Renal cortical epithelial cell (primary cell): ENCODE data around the gene NOTCH4. TPM values are rescaled to one million over a fixed set of nuclear protein-coding genes. Genes with fewer than 3 reads are reported as not detected.
A peak's percentile ranks its signal among the peaks of the same experiment; 100 is the strongest.
"Not testable (repeated sequence)": the region's sequence is repeated elsewhere in the genome, so short reads cannot be mapped to it uniquely, and the experiment has no call there.

ENCODE experiments used
- DNase-seq: peaks from one replicate; pipeline ENCODE4 v3.0.0-alpha.2; 2011; ENCODE audit warnings: low read depth
- total RNA-seq: library from RNA; depleted of rRNA; stranded (reverse); fragments of >200 nt; gene quantifications from 2 replicates; pipeline ENCODE4 v1.2.3, GENCODE V29; 2014

The NOTCH4 gene
- total RNA-seq, 1 donor from 2014 or later, result 0.85 TPM

- DNase-seq, result not testable (repeated sequence)
Observed at GRCh38 chr6:32193096-32193495, 30.8 kb downstream of the NOTCH4 start.

GRCh38 chr6:32192608-32193039 is 31.2 kb downstream of the NOTCH4 start, which contains the start of gene GPSM3:
GPSM3 (minus strand) TSS chr6:32192643; CDS start chr6:32192513, 130 bp downstream.
- no peak for DNase-seq

DNA sequence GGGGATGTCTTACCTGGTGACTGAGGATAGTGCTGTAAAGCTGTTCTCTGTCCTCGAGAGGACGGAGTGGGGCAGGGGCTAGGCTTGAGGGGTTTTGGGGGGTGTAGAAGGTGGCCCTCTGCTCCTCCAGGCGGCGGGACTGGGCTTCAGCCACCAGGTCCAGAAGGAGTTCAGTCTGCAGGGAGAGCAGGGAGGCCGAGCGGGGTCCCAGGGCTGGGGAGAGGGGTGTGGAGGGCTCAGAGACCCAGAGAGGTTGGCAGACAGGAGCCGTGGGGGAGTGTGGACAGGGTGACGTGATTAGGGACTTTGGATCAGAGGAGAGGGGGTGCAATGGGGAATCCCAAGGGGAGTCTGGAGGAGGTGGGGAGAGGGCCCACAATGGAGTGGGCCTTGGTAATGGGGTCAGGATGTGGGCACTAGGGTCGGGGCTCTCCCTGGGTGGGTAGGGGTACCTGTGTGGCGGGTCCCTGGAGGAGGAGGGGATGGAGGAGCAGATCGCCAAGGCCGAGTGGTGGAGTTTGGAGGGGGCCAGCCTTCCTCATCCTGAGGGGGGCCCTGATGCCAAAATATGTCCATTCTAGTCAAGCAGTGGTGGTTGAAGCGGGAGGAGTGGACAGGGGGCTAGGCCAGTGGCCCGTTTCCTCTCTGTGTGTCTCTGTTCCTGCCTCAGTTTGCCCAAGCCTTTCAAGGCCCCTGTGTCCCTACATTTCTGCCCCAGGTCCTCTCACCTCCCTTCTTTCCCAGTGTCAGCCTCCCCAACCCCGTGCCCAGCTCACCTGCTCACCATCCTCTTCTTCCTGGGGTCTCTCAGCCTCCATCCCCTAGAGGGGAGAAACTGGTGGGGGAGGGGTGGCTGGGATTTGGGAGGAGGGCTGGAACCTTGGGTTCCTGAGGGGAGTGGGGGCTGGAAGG is 31.9 kb downstream of the NOTCH4 start:
- no peak for DNase-seq

GRCh38 chr6:32190911-32191677 is 32.8 kb downstream of the NOTCH4 start:
- DNase-seq, result no peak

- peak; percentile 81 for DNase-seq
Observed at GRCh38 chr6:32190054-32190851, 33.6 kb downstream of the NOTCH4 start, which contains the start of gene PBX2. PBX2 (minus strand) TSS chr6:32190202; CDS start chr6:32189915, 287 bp downstream.

- DNase-seq, result no peak
Observed at GRCh38 chr6:32189742-32190053, 34.2 kb downstream of the NOTCH4 start.

DNA sequence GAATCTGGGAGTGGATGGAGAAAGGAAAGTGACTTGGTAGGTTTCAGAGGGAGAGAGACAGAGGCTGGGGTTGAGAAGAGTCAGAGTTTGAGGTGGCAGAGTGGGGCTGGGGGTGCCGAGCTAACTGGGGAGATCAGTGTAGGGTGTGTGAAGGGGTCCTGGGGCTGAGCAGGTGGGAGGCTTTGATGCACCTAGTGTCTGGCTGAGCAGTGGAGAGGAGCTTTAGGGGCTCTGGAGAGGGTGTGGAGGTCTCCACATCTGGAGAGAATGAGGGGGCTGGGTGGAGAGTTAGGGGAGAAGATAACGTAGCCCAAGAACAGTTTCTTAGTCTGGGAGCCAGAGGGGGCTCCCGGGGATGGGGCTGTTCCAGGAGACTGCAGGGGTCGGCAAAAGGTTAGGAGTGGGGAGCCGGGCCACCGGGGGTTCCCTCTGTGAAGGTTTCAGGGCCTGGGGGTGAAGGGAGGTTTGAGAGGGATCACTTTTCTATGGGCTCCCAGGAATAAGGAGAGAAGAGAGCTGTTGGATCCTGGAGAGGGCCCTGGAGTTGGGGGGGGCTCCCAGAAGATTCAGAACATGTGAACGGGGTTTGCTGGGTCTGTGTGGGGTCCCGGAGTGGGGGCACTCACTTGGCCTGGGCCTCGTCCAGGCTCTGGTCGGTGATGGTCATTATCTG is 34.7 kb downstream of the NOTCH4 start:
- DNase-seq, result no peak

DNA sequence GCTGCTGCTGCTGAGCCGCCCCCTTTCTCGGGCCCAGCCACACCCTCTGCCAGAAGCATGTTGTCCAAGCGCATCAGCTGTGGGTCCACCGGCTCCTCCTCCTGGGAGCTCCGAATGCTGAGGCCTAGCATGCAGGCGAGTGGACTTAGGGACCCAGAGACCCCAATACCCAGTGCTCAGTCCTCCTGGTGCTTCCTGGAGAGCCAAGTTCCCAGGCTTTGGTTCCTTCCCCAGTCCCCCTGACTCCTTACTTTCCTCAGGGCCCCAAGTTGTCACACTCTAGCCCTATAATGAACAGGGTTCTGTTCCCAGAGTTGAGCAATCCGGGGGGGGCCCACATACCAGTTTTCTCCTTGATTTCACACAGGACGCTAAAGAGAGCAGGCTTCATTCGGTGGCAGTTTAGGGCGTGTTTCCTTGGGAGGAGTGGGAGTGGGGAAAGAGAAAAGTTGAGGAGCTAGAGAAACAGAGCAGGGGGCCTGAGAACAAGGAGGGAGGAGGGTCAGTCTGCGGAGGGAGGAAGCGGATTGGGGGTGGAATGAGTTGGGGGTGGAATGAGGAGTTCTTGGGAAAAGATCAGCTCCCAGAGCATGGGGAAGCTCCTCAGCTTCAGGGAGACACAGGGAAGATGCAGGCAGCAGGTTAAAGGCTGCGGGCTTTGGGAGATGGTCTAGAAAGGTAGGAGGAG is 35.3 kb downstream of the NOTCH4 start:
- DNase-seq, result no peak

DNA sequence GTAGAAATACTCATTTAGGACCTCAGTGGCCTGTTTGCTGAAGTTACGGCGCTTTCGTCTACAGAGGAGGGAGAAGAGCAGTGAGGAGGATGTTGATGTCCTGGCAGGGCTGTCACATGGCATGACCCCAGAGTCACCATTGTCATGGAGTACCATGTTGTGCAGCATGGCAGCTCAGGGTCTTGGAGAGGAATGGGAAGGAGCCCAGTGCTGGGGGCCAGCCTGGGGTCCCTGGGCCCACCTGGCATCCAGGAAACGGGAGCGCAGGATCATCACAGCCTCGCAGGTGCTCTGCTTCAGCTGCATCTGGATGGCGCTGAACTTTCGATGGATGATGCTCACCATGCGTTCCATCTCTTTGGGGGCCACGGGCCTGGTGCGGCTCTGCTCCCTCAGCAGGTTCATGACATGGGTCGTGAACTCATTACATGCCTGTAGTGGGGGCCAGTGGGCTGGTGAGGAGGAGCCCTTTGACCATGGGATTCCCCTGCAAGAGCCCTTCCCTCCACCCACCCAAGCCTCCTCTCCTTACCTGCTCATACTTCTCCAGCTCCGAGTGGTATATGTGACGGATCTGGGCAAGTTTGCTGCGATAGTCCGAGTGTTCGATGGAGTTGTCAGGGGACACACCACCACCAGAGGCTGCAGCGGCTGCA is 36.0 kb downstream of the NOTCH4 start:
- not testable (repeated sequence) for DNase-seq

GRCh38 chr6:32187009-32187709 is 36.7 kb downstream of the NOTCH4 start:
- DNase-seq, result no peak

DNA sequence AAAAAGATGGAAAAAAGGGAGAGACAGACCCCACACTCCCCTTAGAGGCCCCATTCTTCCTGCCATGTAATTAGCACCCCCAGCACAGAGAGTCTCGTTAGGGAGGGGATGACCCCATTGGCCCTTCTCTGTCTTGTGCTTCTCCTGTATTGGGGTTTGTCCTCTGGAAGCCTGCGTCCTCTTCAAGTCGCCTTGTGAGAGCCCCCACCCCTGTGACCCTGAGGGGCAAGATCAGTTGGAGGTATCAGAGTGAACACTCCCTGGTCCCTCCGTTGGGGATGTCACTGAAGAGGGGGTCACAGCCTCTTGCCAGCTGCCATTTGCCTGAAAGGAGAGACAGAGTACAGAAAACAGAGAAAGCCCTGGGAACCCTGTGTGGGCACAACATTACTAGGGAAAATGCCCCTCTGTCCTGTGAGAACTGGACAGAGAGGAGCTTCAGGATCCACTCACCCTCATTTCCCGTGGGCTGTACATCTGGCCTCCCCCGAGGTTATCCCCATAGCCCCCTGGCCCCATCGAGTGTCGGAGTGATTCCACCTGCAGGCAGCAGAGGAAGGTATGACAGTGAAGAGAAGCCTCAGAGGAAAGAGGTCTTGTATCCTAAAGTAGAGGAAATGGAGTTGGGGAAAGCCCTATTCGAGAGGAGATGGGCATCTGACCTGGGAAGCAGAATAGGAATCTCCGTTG is 37.6 kb downstream of the NOTCH4 start:
- not testable (repeated sequence) for DNase-seq

DNA sequence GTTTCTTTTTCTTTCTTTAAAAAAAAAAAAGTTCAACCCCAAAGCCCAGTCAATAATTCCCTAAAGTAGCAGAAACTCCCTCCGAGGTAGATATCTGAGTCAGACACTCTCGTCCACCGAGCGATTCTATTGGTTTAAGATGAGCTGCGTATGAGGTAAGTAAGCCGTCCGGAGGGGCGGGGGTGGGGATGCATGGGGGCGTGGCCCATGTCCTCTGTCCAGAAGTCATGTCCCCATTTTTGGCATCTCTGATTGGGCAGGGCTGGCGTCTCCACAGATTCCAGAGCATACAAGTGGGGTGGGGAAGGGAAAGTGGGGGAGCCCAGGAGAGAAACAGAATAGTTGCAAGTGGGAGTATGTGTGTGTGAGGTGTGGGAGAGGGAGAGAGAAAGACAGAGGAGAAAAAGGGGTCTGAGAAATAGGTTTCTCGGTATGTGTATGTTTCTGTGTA is 38.2 kb downstream of the NOTCH4 start:
- peak; percentile 90 for DNase-seq

DNA sequence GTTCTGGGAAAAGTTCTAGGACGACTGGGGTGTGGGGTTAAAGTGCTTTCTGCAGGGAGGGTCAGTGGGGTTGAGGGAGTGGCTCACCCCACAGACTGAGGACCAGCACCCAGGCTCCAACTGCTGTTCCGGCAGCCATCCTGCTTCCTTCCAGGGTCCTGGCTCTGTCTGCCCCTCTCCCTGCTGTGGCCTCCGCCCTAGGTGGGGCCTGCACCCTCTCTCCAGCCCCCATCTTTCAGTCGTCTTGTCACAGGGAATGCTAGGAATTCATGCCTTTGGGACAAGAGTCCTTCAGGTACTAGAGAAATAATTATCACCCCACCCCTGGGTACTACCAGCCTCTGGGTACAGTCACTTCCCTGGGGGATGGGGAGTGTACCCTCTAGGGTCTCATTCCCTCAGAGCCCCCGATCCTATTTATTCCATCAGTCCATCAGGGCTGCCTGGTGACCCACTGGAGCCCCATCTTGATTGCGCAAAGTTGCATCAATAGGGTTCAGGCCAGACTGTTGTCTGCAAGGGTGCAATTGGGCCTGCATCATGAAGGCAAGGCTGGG is 39.7 kb downstream of the NOTCH4 start, which contains the start of gene AGER:
Gene AGER (minus strand): TSS at position 170 of the 557 bp plus-strand sequence. CDS start 31 bp downstream, at position 139.
- no peak for DNase-seq

- no peak for DNase-seq
Observed at GRCh38 chr6:32183483-32184083, 40.3 kb downstream of the NOTCH4 start.

DNA sequence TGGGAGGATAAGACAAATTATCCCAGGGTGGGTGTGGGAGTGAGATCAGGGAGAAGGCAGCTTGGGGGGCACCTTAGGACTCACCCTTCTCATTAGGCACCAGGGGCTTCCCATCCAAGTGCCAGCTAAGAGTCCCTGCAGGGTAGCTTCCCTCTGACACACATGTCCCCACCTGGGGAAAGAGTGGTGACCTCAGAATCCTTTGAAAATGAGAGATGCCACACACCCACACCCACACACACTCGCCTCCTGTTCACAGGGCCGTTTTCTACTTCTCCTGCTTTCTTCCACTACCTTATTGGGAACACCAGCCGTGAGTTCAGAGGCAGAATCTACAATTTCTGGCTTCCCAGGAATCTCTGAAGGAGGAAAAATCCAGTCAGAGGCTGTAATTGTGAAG is 40.8 kb downstream of the NOTCH4 start:
- no peak for DNase-seq

DNA sequence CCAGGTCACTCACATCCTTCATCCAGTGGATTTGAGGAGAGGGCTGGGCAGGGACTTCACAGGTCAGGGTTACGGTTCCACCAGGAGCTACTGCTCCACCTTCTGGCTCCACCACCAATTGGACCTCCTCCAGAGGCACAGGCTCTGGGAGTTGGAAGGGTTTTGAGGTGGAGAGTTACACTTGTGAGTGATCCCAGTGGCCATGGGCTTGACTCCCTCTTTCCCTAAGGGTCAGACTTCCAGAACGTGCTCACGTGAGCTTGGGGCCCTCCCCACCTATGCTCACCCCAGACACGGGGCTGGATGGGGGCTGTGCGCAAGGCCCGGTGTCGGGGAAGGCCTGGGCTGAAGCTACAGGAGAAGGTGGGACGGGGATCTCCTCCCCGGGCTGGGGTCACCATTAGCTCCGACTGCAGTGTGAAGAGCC is 41.3 kb downstream of the NOTCH4 start:
- no peak for DNase-seq

DNA sequence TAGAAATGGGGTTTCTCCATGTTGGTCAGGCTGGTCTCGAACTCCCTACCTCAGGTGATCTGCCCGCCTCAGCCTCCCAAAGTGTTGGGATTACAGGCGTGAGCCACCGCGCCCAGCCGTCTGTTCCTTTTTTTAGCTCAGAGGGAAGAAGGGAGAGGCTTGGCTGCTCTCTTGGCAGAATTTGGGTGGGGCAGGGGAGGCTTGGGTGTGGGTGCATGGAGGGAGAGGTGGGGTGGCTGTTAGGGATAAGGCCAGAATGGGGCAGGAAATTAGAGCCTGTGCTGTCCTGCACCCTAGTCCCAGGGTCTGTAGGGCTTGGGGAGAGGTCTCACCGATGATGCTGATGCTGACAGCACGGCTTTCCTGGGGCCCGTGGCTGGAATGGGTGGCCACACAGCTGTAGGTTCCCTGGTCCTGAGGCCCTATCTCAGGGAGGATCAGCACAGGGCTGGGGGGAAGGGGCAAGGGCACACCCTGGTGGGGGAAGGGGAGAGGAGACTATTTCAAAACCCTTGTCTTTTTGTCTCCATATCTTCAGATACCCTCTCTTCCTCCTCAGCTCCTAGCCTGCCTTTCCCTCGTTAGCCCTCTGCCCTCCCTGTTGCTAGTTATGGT is 41.8 kb downstream of the NOTCH4 start:
- no peak for DNase-seq
